GM19023 (cell line): ENCODE data around the gene DDX18.

Experiments
- ATAC-seq: cut with Tn5 transposase; IDR thresholded peaks from one replicate; pipeline ENCODE4 v1.9.1; 2021; ENCODE audit warnings: mild to moderate bottlenecking, moderate library complexity; ENCODE audit not compliant: unreplicated experiment

The DDX18 gene

DNA sequence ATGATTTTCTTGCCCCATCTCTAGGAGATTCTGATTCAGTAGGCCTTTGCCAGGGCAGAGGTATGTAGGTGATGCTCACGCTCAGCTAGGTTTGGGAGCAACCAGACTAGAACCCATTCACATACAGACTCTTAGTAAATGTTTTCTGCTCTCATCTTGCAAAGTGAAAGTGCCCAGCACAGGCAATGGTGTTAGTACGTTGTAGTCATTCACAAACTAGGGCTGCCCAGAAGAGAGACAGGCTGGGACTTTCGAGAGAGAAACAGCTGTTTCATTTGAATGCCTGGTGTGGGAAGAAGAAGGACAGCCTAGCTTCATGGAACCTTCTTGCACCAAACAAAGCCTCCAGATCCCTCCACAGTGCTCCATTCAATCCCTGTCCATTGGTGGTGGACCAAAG lies 19.4 kb downstream of the DDX18 start:
- ATAC-seq, result peak; percentile 44

DNA sequence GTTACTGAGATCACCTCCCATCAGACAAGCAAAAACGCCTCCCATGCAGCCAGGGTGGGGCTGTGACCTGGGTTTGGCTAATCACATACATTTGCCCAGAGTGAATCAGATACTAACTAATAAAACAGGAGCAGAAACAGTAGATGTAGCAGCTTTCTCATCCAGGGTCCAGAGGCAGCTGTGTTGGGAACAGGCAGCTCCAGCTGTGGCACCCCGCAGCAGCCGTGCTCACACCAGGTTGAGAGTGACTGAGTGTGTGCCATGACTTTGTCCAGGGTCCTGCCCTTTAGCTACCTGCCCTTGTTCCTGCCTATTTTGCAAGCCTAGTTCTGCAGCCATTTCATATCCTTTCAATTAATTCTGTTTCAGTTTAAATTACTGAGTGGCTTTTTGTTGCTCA lies 20.5 kb downstream of the DDX18 start:
- ATAC-seq, result no peak

DNA sequence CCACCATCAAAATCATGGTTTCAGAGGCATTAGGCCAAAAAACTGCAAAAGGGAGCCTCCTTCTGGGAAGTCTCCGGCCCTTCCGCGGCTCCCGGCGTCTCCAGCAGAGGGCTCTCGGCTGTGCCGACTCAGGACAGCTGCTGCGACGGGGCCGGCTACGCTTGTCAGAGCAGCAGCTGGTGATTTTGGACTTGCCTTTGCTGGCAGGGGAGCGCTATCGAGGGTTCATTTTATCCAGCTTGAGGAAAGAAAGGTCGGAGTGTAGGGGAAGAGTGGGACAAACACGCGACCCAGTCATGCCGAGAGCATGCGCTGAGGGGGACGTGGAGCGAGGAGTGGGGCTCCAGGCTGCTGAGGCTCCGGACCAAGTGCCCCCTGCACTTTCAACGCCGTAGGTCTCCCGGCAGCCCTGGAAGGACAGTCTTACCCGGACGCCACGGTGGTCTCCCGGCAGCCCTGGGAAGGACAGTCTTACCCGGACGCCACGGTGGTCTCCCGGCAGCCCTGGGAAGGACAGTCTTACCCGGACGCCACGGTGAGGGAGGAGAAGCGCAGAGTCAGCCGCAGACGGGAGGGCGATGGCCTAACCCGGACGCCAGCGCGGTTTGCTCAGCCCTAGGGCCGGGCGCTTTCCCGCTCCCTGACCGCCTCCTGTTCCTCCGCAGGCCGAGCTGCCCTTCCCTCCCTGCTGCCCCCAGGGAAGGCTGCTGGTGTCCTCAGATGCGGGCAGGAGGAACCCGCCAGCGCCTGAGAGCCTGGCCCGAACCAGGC lies 21.7 kb downstream of the DDX18 start:
- ATAC-seq, result peak; percentile 93

DNA sequence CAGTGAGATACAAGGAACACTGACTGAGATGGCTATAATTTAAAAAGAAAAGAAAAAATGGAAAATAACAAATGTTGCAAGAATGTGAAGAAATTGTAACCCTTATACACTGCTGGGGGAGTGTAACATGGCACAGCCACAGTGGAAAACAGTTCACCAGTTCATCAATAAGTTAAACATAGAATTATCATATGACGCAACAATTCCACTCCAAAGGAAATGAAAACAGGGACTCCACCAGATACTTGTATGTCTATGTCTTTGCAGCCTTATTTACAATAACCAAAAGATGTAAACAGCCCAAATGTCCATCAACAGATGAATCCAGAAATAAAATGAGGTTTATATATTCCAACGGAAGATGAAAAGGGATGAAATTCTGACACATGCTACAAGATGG lies 30.8 kb downstream of the DDX18 start:
- ATAC-seq, result no peak

DNA sequence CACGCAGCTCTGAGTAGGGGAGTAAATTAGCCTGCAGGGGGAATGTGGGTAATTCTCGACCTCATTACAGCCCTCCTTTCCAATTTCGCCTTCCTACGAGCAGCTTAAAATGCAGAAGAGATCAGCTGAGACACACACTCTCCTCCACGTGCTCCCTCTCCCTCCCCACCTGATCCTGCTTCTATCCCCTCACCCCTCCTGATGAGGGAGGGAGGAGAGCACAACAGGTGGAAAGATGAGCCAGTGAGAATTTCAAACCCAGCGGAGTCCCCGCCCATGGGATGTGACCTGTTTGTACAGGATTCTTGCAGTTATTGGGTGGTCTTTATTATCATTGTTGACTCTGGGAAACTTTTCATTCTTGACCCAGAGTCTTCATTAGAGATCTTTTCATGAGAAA lies 35.5 kb downstream of the DDX18 start:
- ATAC-seq, result no peak

DNA sequence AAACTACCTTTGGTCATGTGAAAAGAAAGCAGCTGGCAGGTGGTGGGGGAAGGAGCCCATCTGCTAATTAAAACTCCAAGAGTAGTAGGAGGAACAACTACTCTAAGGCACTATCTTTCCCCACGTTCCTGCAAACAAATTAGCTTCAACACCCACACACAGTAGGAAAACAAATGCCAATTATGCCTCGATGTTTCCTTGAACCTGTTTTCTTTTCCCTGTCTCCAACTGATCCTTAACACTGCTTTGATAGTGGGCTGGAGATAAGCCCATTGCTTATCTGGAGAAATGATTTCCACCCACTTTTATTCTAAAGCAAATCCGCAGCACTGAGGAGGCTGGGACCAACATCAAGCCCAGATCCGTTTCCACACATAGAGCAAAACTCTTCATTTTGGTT lies 36.0 kb downstream of the DDX18 start:
- ATAC-seq, result no peak

DNA sequence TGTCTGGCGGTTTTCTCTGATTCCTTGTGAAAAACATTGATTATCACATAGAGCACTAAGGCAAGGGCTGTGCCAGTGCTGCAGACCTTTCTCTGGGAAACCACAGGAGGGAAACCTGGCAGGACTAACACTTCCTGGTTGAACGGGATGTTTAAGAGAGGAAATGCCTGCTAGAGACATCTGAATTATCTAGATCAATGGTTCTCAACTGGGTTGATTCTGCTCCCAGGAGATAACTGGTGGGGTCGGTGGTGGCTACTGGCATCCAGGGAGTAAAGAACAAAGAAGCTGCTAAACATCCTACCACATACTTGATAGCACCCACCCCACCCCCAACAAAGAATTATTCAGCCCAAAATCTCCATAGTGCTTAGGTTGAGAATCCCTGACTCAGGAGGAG lies 37.5 kb downstream of the DDX18 start:
- no peak for ATAC-seq

DNA sequence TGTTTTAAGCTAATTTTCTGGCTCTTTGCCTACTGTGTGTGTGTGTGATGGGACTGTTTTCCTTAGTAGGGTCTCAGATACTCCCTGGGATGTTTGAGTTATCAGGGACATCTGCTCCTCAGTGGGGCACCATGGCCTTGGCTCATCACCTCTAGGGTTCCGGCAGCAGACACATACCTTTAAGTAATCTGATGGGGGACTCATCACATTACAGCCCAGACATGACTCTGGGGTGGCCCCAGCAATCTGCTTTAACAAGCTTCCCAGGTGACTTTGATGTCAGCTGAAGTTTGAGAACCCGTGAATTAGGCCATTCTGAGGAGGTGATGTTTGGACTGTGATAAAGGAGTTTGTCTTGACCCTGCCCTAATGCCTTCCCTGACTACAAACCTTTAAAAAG lies 38.8 kb downstream of the DDX18 start:
- ATAC-seq, result no peak

DNA sequence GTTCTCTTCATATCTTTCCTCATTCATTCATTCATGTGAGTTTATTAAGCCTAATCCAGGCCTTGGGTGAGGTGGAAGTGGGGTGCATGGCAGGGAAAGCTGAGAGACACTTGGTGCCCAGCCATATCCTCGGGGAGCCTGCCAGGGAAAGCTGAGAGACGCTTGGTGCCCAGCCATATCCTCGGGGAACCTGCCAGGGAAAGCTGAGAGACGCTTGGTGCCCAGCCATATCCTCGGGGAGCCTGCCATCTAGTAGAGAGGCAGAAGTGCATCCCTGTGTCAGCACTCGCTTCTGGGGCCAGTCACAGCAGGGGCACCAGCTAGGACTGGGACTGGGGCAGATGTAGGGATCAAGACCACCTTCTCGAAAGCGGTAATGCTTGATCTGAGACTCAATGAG lies 39.4 kb downstream of the DDX18 start:
- no peak for ATAC-seq

DNA sequence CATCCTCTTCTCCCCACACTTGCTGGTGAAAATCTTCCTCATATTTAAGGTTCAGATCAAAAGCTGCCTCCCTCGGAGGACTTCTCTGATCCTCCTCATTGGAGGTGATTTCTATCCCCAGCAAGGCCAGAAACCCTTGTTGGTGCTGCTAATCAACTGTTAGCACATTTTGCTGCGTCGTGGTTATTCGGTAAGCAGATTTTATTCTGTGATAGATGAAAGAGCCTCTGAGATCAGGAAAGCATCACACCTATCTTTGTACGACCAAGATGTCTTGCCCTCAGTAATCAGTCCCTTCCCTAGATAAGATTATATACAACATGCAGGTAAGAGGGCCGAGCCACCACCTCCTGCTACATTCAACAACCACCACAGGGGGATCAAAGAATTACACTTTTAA lies 40.1 kb downstream of the DDX18 start:
- no peak for ATAC-seq

DNA sequence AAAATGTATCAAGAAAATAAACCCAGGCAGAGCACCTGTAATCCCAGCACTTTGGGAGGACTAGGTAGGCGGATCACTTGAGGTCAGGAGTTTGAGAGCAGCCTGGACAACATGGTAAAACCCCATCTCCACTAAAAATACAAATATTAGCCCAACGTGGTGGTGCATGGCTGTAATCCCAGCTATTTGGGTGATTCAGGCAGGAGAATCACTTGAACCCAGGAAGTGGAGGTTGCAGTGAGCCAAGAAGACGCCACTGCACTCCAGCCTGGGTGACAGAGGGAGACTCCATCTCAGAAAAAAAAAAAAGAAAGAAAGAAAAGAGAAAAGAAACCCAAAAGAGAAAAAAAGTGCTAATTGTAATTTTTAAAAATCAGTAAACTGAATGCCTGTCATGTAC lies 41.4 kb downstream of the DDX18 start:
- ATAC-seq, result no peak

DNA sequence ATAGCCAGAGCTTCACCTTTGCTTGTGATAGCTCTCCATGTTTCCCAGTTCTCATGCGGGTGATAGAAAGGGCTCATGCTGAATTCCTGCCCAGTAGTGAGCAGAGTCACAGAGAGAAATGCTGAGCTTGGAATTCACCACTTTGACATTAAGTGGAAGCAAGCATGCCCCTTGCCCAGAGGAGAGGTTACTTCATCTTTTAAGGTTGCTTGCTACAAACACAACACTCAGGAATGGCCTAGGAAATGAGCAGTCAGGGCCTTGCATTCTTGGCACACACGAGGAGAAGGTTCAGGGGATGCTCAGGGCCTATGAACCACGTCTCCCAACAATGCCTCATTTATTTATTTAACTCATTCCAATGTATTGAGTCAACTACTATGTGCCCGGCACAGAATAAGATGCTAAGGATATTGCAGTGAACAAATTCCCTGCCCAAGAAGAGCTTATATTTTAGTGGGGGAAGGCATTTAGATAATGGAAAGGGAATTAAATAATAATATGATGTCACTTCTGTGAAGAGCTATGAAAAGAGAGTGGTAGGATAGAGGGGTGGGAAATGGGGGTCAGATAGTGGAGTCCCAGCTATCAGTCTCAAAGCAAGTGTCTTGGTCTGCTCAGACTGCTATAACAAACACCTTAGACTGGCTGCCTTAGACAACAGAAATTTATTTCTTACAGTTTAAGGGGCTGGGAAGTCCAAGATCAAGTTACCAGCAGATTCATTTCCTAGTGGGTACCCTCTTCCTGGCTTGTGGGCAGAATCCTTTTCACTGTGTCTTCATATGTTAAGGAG lies 42.1 kb downstream of the DDX18 start:
- ATAC-seq, result no peak

DNA sequence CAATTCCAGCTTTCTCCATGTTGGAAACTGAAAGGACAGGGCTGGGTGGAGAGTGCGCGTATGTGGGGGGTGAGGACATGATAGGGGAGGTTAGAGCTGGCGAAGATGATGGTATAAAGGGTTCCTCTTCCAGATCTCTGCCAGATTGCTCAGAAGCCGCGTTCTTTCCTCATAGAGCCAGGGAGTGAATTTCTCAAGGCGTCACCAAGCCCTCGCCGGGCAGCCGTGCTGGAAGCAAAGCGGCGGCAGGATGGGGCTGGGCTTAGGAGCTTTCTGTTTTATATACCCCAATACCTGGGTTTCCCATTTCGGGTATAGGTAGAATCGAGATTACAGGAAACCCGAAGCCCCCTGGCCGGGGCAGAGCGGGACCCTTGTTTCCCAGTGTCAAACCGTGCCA lies 43.8 kb downstream of the DDX18 start:
- ATAC-seq, result no peak

DNA sequence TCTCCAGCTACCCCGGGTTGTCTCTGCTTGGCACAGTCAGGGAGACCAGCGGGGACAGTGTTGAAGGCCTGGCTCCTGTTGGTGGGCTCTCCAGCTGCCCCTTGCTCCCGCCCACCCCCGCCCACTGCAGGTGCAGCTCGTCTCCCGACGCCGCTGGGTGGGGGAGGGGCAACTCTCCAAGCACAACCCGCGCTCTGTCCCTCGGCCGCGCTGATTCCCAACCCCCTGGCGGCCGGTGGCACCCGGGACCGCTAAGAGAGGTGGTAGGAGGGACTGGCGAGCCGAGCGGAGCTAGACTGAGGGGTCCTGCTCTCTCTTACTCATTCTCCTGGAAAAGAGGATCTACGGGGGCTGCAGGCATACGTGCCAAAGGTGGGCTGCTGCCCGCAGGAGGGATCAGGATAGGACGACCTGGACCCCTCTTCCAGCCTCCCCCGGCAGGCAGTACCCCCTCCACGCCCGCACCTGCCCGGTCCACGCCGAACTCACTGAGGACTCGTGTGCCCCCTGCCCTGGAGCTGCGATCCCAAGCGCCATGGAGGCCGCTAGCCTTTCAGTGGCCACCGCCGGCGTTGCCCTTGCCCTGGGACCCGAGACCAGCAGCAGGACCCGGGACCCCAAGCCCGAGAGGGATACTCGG lies 44.5 kb downstream of the DDX18 start:
- no peak for ATAC-seq

DNA sequence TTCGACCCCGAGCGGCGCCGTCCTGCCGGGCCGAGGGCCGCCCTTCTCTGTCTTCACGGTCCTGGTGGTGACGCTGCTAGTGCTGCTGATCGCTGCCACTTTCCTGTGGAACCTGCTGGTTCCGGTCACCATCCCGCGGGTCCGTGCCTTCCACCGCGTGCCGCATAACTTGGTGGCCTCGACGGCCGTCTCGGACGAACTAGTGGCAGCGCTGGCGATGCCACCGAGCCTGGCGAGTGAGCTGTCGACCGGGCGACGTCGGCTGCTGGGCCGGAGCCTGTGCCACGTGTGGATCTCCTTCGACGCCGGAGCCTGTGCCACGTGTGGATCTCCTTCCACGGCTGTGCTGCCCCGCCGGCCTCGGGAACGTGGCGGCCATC lies 45.0 kb downstream of the DDX18 start:
- no peak for ATAC-seq

DNA sequence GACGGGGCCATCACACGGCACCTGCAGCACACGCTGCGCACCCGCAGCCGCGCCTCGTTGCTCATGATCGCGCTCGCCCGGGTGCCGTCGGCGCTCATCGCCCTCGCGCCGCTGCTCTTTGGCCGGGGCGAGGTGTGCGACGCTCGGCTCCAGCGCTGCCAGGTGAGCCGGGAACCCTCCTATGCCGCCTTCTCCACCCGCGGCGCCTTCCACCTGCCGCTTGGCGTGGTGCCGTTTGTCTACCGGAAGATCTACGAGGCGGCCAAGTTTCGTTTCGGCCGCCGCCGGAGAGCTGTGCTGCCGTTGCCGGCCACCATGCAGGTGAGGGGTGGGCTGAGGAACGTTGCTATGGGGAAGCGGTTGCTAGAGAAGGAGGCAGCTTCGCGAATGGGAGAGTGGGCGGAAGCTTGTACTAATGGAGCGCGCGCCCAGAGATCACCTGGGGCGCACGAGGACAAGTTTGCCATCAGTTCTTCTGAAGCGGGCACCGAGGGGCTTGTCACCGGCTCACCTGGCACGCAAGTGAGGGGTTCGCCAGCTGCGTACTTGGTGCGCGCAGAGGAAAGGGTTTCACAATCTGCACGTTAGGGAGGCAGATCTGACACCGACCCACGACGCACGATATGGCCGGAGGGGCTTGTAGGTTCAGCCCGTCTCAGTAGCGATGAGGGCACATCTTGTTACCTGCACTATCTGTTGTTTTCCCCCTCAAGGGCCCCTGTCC lies 45.6 kb downstream of the DDX18 start:
- no peak for ATAC-seq

DNA sequence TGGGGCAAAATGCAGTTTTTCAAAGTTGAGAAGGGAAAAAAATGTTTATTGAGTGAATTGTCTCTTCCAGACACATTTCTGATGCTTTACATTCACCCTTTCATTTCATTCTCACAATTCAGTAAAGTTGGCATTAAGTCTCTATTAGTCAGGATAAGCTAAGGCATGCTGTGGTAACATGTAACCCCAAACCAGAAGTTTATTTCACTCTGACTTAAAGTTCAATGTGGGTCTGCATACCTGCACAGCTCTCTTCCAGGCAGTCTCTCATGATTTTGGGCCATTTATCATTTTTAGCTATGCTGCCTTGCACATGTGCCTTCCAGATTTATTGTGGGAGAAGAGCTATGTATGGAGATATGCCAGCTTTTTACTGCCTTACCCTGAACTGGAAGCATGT lies 48.0 kb downstream of the DDX18 start:
- no peak for ATAC-seq

DNA sequence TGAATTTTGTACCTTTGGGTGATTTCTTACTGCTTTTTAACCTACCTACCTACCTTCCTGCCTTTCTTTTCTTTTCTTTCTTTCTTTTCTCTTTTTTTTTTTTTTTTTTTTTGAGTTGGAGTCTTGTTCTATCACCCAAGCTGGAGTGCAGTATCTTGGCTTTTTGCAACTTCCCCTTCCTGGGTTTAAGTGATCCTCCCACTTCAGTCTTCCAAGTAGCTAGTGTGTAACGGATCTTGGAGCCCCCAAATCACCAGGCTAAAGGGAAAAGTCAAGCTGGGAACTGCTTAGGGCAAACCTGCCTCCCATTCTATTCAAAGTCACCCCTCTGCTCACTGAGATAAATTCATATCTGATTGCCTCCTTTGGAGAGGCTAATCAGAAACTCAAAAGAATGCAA lies 61.3 kb downstream of the DDX18 start:
- ATAC-seq, result no peak

DNA sequence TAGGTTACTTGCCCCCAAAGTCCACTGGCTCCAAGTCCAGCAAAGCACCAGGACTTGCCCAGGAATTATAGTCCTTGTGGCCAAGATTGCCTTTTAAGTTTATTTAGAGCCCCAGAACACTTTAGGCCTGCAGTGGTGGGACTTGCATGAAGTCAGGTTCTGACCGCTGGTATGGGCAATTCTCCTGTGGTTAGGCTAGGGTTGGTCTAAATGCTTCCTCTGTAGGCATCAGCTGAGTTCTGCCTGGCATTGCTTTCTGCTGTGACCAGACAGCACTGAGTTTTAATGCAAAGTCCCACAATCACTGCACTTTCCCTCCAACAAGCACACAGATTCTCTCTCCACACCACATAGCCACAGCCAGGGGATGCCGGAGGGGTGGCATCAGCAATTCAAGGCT lies 64.5 kb downstream of the DDX18 start:
- ATAC-seq, result no peak
